Activated T-cell treated with anti-CD3 and anti-CD28 coated beads for 1 hour (primary cell): ENCODE results near the gene BICRA.
"Not testable (repeated sequence)": the region's sequence is repeated elsewhere in the genome, so short reads cannot be mapped to it uniquely, and the experiment has no call there.

ENCODE experiments used
- DNase-seq: peaks from one replicate; pipeline ENCODE4 v3.0.0-alpha.2; 2020; ENCODE audit warnings: low read depth

The BICRA gene

DNA sequence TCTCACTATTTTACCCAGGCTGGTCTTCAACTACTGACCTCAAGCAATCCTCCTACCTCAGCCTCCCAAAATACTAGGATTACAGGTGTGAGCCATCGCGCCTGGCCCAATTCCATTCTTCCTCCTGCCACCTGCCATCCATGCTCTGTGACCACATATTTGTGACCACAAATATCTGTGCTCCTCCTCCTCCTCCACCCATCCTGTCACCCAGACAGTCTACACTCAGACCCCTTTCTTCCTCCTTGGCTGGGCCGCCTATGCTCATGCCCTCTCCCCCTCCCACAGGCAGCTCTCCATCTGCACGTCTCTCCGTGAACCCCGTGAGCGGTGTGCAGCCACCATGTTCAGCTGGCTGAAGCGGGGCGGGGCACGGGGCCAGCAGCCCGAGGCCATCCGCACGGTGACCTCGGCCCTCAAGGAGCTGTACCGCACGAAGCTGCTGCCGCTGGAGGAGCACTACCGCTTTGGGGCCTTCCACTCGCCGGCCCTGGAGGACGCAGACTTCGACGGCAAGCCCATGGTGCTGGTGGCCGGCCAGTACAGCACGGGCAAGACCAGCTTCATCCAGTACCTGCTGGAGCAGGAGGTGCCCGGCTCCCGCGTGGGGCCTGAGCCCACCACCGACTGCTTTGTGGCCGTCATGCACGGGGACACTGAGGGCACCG is 107.5 kb downstream of the BICRA start:
- DNase-seq: no peak

DNA sequence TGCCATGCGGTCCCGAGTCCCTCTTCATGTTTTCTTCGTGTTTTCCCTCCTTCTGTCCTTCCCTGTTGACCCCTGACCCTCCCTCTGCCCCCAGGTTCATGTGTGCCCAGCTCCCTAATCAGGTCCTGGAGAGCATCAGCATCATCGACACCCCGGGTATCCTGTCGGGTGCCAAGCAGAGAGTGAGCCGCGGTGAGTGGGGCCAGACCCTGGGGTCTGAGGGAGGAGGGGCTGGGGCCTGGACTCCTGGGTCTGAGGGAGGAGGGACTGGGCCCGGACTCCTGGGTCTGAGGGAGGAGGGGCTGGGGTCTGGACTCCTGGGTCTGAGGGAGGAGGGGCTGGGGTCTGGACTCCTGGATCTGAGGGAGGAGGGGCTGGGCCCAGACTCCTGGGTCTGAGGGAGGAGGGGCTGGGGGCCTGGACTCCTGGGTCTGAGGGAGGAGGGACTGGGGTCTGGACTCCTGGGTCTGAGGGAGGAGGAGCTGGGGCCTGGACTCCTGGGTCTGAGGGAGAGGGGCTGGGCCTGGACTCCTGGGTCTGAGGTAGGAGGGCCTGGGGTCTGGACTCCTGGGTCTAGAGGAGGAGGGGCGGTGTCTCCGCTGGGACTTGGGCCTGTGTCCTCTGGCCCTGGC is 109.6 kb downstream of the BICRA start:
- not testable (repeated sequence) for DNase-seq

DNA sequence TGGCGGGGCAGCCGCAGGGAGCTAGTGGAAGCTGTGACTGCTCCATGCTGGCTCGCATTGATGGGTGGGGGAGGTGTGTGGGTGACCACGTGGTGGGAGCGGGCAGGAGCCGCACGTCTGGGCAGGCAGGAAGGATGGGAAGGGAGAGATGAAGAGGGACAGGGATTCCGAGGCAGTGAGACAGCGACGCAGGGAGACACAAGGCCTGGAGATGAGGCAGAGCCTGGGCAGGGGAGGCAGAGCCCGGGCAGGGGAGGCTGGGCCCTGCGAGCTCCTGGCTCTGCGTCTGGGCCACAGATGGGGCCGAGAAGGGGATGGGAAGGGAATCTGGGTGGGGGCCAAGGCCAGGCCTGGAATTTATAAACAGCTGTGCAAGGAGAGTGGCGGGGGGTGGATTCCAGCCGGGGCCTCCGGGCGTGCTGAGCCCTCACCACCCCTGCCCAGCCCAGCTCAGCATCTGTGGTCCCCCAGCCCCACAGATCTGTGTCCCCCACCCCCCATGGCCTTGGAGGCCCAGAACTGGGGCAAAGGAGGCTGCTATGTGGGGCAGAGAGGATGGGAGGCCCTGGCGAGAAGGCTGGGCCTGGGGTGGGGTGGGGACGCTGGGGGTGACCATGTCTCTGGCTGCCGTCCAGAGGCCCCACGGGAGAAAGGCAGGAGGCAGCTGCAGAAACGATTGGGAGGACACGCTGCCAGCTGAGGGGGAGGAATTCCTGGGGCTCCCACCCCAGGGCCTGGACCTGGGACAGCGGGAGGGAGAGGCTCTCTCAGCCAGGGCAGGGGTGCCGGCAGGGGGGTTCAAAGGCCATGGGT is 110.3 kb downstream of the BICRA start:
- no peak for DNase-seq

DNA sequence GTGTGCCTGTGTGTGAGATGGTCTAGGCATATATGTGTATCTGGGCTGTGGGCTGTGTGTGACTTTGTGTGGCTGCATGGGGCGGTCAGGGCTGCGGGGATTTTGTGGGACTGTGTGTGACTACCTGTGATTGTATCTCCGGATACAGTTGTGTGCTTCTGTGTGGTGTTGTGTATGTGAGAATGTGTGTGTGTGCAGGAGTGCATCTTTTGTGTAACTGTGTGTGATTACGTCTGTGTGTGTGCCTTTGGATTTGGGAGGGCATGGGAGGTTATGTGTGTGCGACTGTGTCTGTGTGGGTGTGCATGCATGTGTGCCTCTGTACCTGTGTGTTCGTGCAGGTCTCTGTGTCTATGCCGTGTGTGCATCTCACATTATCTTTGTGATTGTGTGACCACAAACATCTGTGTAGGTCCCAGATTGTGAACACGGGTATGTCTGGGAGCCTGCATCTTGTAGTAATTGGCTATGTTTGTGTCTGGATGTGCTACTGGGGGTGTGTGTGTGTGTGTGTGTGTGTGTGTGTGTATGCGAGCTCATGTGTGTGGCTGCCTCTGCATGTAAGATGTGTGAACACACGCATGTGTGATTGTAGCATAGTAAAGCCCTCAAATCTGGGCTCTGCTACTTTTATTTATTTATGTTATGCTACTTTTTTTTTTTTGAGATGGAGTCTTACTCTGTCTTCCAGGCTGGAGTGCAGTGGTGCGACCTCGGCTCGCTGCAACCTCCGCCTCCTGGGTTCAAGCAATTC is 111.9 kb downstream of the BICRA start:
- no peak for DNase-seq

GRCh38 chr19:47723581-47723940 is 114.6 kb downstream of the BICRA start:
- DNase-seq: no peak

GRCh38 chr19:47725759-47726401 is 116.9 kb downstream of the BICRA start:
- DNase-seq: no peak

DNA sequence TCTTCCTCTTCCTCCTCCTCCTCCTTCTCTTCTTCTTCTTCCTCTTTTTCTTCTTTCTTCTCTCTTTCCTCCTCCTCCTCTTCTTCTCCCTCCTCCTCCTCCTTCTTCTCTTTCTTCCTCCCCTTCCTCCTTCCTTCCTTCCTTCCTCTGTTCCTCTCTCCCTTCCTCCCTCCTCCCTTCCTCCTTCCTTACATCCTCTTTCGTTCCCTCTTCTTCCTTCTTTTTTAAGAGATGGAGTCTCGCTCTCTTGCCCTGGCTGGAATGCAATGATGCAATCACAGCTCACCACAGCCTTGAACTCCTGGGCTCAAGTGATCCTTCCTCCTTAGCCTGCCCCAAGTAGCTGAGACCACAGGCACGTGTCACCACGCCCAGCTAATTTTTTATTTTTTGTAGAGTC is 117.5 kb downstream of the BICRA start:
- DNase-seq: no peak

- DNase-seq: not testable (repeated sequence)
Observed at GRCh38 chr19:47728295-47728694, 119.4 kb downstream of the BICRA start.

DNA sequence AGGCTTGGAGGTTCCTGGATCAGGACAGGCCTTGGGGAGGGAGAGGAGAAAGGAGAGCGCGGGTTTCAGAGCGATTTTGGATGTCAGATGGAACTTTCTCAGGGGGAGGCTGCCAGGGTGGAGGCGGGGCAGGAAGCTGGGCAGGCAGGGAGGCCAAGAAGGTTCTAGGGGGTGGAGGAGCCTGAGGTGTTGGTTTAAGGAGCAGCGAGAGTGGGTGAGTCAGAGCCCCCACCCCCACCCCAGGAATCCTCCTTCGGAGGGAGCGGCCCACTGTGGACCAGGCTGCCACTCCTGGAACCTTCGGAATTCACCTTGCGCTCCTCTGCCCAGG is 120.5 kb downstream of the BICRA start:
- no peak for DNase-seq

- no peak for DNase-seq
Observed at GRCh38 chr19:47729799-47730520, 121.0 kb downstream of the BICRA start.

DNA sequence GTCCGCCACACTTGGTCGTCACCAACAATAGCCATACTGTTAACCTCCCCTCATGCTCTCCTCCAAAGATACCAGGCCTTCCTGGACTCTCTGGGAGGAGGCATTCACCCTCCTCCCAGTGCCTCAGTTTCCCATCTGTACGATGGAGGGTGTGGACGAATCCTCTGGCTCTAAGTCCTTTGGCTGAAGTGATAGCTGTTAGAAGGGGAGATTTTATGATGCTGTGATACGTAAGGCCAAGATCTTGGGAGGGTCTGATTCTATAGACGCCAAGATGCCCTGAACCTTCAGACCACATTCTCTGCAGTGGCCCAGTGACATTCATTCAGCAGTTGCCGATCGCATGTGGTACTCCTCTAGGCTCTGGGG is 121.6 kb downstream of the BICRA start:
- DNase-seq: no peak

DNA sequence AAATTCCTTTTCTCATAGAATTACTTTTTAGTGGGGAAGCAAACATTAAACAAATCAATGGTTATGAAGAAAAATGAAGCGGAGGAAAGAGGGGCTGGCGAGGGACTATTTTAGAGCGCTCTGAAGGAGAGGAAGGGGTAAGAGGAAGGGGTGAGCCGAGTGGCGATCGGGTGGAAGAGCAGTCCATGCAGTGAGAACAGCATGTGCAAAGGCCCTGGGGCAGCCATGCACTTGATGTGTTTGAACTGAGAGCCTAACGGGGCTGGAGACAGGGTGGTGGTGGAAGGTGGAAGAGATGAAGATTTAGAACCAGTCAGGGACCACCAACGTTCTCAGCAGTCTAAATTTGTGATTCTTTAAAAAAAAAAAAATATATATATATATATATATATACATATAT is 122.0 kb downstream of the BICRA start:
- DNase-seq: no peak

GRCh38 chr19:47735131-47735530 is 126.2 kb downstream of the BICRA start:
- DNase-seq: no peak

DNA sequence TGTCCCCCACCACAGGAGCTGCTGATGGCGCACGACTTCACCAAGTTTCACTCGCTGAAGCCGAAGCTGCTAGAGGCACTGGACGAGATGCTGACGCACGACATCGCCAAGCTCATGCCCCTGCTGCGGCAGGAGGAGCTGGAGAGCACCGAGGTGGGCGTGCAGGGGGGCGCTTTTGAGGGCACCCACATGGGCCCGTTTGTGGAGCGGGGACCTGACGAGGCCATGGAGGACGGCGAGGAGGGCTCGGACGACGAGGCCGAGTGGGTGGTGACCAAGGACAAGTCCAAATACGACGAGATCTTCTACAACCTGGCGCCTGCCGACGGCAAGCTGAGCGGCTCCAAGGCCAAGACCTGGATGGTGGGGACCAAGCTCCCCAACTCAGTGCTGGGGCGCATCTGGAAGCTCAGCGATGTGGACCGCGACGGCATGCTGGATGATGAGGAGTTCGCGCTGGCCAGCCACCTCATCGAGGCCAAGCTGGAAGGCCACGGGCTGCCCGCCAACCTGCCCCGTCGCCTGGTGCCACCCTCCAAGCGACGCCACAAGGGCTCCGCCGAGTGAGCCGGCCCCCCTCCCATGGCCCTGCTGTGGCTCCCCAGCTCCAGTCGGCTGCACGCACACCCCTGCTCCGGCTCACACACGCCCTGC is 132.1 kb downstream of the BICRA start:
- no peak for DNase-seq

- no peak for DNase-seq
Observed at GRCh38 chr19:47741544-47742140, 132.7 kb downstream of the BICRA start.

DNA sequence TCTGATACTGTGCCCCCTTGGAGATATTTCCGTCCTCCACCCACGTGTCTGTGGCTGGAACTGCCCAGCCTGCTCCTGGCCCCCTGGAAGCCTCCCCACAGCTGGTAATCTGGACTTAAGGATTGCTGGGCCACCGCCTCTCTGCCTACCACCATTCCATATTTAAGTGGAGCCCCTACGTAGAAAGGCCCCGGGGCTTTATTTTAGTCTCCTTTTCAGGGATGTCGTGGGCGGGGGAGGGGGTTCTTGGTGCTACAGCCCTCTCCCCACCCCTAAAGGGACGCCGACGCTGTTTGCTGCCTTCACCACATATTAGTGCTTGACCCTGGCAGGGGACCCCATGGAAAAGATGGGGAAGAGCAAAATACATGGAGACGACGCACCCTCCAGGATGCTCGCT is 133.7 kb downstream of the BICRA start:
- no peak for DNase-seq

DNA sequence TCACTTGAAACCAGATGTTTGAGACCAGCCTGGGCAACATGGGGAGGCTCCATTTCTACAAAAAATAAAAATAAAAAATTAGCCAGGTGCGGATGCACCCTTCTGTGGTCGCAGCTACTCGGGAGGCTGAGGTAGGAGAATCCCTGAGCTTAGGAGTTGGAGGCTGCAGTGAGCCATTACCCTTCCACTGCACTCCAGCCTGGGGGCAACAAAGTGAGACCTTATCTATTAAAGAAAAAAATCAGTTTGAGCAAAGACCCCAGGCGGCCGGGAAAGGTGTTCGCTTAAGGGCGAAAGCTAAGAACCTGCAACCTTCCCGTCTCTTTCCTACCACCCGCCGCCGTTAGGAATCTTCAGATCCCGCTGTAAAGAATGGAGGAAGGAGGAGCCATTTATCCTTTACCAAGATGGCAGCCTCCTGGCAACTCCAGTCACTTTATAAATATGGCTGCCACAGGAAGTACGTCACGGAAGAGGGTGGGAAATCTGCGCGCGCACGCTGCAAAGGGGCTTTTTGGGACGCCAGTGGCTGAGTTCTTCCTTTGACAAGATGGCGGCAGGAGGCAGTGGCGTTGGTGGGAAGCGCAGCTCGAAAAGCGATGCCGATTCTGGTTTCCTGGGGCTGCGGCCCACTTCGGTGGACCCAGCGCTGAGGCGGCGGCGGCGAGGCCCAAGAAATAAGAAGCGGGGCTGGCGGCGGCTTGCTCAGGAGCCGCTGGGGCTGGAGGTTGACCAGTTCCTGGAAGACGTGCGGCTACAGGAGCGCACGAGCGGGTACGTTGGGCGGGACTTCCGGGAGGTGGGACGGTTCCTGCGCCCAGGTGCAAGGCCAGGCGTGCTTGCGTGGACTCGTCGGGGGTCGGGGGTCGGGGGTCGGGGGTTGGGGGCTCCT is 136.3 kb downstream of the BICRA start, which contains the start of gene NOP53:
Gene NOP53 (plus strand): TSS at position 537 of the 892 bp plus-strand sequence. CDS start 14 bp downstream, at position 551.
- peak; percentile 98 for DNase-seq

DNA sequence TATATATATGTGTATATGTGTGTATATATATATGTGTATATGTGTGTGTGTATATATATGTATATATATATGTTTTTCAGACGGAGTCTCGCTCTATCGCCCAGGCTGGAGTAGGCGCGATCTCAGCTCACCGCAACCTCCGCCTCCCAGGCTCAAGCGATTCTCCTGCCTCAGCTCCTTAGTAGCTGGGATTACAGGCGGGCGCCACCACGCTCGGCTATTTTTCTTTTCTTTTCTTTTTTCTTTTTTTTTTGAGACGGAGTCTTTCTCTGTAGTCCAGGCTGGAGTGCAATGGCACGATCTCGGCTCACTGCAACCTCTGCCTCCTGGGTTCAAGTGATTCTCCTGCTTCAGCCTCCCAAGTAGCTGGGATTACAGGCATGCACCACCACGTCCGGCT is 137.2 kb downstream of the BICRA start:
- not testable (repeated sequence) for DNase-seq

DNA sequence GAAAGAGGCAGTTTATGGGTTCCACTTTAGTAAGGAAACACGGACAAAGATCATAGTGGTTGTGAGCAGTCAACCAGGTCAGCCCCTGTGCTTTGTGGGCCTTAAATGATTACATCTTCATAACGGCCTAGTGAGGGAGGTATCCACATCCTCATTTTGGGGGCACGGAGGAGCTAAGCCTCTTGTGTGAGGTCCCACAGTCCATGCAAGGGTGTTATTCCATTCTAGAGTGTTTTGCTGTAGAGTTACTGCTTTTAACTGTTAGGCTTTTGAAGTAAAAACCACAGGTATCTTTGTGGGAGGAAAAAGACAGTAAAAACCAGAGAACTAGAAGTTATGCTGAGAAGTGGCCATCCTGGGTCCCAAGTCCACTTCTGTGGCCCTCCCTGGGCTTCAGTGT is 140.4 kb downstream of the BICRA start:
- no peak for DNase-seq
